PC-9 (cell line): ENCODE results near the gene CACNA1A. TPM values are rescaled to one million over a fixed set of nuclear protein-coding genes. Genes with fewer than 3 reads are reported as not detected.

Experiments used
- BruUV-seq: library from RNA; stranded (reverse); fragments of 400-500 nt; replicated peaks from 2 replicates; lab custom pipeline; 2021; lab: Mats Ljungman, UMichigan
- CTCF ChIA-PET: fragments of 300-600 bp; sonication (Branson Sonifier 250); formaldehyde crosslinking; loops from one replicate; lab custom pipeline; 2022; ENCODE audit warnings: antibody characterized with exemption; lab: Charles Lee
- POLR2A ChIA-PET: fragments of 300-600 bp; sonication (Branson Sonifier 250); formaldehyde crosslinking; loops from one replicate; lab custom pipeline; 2022; ENCODE audit warnings: antibody characterized with exemption; ENCODE audit not compliant: unreplicated experiment; lab: Charles Lee
- DNase-seq, 2 experiments: peaks; one replicate each; pipeline versions ENCODE4 v3.0.0 to v3.0.0-alpha.2; 2015 to 2022; ENCODE audit warnings: mixed read lengths in 1 of 2
- H2AFZ ChIP-seq: fragments of 200-600 bp; sonication (generic); 2 replicates; pipeline ENCODE4 v1.8.1; 2017; ENCODE audit warnings: antibody characterized with exemption
- H3F3A ChIP-seq: fragments of 200-600 bp; sonication (generic); 2 replicates; pipeline ENCODE4 v1.8.1; 2017; ENCODE audit warnings: antibody characterized with exemption, mild to moderate bottlenecking, low read depth; ENCODE audit not compliant: insufficient read depth
- H3K27ac ChIP-seq: fragments of 200-600 bp; sonication (generic); 2 replicates; pipeline ENCODE4 v1.6.1; 2016; ENCODE audit warnings: mixed run types
- H3K27me3 ChIP-seq: fragments of 200-600 bp; sonication (generic); 2 replicates; pipeline ENCODE4 v1.6.1; 2016; ENCODE audit warnings: low read depth, mixed run types; ENCODE audit not compliant: insufficient read depth
- H3K36me3 ChIP-seq: fragments of 200-600 bp; sonication (generic); 2 replicates; pipeline ENCODE4 v1.6.1; 2016; ENCODE audit warnings: low read depth, mixed run types
- H3K4me1 ChIP-seq: fragments of 200-600 bp; sonication (generic); replicated peaks from 2 replicates; pipeline ENCODE4 v1.6.1; 2016; ENCODE audit warnings: mixed run types; ENCODE audit not compliant: insufficient read depth
- H3K4me2 ChIP-seq: fragments of 200-600 bp; sonication (generic); 2 replicates; pipeline ENCODE4 v1.6.1; 2017; ENCODE audit warnings: mixed run types
- H3K4me3 ChIP-seq: fragments of 200-600 bp; sonication (generic); 2 replicates; pipeline ENCODE4 v1.6.1; 2016; ENCODE audit warnings: mixed run types
- H3K79me2 ChIP-seq: fragments of 200-600 bp; sonication (generic); 2 replicates; pipeline ENCODE4 v1.6.1; 2017; ENCODE audit warnings: low read depth, mixed run types
- H3K9me2 ChIP-seq: fragments of 200-600 bp; sonication (generic); 2 replicates; pipeline ENCODE4 v1.8.1; 2017; ENCODE audit warnings: mild to moderate bottlenecking; ENCODE audit not compliant: insufficient read depth
- H3K9me3 ChIP-seq: fragments of 200-600 bp; sonication (generic); 2 replicates; pipeline ENCODE4 v1.8.1; 2016; ENCODE audit warnings: low read depth; ENCODE audit not compliant: insufficient read depth
- H4K20me1 ChIP-seq: fragments of 200-600 bp; sonication (generic); 2 replicates; pipeline ENCODE4 v1.8.1; 2017; ENCODE audit not compliant: insufficient read depth
- EZH2 ChIP-seq: fragments of 200-600 bp; sonication (generic); IDR thresholded peaks from 2 replicates; pipeline ENCODE4 v1.8.0; 2017; ENCODE audit warnings: antibody characterized with exemption, low read depth
- intact Hi-C: fragments of 100-400 bp; cut with micrococcal nuclease; formaldehyde crosslinking; loops from one replicate; pipeline ENCODE4 v1.10.0; 2022; ENCODE audit not compliant: unreplicated experiment
- total RNA-seq: library from RNA; stranded (reverse); gene quantifications from 2 replicates; pipeline ENCODE4 v1.2.3, GENCODE V29; 2021
- TF ChIP-seq, protein P1 (sequence below): fragments of 200-600 bp; sonication (generic); conservative IDR thresholded peaks from 2 replicates; pipeline ENCODE4 v1.6.1; 2017; ENCODE audit warnings: mixed run types, antibody characterized with exemption, mild to moderate bottlenecking, moderate library complexity

Gene CACNA1A
- total RNA-seq, 1 experiment from 2014 or later = 0.35 TPM

DNA sequence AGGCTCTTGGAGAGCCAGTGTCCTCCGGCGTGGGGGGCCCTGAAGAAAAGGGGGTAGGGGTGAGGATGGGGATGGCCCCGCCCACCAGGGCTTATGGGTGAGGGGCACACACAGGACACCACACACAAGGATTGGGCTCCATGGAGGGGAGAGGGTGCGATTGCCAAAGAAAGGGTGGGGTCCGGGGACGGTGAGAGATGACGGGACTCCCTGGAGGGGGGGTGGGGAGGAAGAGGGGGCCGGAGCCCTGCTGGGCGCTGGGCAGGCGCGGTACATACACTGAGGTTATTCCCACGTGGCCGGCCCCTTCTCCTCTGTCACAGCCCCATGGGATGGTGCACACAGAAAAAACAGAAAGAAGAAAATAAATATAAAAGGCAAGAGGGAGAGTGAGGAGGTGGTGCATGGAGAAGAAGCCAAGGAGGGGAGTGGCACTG is 295.9 kb downstream of the CACNA1A start:
- Histone ChIP-seq H3K9me3 (no peaks in the 10 kb centered on the region), H3K9me2 (no peaks in the 10 kb centered on the region), H2AFZ (no peak overlapping the region), H3K4me1 (no peaks in the 10 kb centered on the region; the same call in 1 of the 2 replicates), H3F3A (peaks cover 8% of the 10 kb centered on the region; the same call in 1 of the 2 replicates), H4K20me1 (no peaks in the 10 kb centered on the region), H3K27ac (no peak overlapping the region), H3K36me3 (no peaks in the 10 kb centered on the region), H3K27me3 (no peaks in the 10 kb centered on the region), H3K4me2 (no peak overlapping the region), H3K79me2 (no peaks in the 10 kb centered on the region), H3K4me3 (no peak overlapping the region)
- TF ChIP-seq EZH2 = no peak
- TF ChIP-seq, protein P1, sequence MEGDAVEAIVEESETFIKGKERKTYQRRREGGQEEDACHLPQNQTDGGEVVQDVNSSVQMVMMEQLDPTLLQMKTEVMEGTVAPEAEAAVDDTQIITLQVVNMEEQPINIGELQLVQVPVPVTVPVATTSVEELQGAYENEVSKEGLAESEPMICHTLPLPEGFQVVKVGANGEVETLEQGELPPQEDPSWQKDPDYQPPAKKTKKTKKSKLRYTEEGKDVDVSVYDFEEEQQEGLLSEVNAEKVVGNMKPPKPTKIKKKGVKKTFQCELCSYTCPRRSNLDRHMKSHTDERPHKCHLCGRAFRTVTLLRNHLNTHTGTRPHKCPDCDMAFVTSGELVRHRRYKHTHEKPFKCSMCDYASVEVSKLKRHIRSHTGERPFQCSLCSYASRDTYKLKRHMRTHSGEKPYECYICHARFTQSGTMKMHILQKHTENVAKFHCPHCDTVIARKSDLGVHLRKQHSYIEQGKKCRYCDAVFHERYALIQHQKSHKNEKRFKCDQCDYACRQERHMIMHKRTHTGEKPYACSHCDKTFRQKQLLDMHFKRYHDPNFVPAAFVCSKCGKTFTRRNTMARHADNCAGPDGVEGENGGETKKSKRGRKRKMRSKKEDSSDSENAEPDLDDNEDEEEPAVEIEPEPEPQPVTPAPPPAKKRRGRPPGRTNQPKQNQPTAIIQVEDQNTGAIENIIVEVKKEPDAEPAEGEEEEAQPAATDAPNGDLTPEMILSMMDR = no peak
- BruUV-seq = no TSS peak
- ChIA-PET POLR2A (no interaction called here), CTCF (interaction anchor here (0.7 kb wide), 2 partner anchors 50 to 601 kb away, joined by 3 read pairs; no protein-coding TSS in a partner anchor)
- no peak for DNase-seq
- intact Hi-C loops = no loop called here

DNA sequence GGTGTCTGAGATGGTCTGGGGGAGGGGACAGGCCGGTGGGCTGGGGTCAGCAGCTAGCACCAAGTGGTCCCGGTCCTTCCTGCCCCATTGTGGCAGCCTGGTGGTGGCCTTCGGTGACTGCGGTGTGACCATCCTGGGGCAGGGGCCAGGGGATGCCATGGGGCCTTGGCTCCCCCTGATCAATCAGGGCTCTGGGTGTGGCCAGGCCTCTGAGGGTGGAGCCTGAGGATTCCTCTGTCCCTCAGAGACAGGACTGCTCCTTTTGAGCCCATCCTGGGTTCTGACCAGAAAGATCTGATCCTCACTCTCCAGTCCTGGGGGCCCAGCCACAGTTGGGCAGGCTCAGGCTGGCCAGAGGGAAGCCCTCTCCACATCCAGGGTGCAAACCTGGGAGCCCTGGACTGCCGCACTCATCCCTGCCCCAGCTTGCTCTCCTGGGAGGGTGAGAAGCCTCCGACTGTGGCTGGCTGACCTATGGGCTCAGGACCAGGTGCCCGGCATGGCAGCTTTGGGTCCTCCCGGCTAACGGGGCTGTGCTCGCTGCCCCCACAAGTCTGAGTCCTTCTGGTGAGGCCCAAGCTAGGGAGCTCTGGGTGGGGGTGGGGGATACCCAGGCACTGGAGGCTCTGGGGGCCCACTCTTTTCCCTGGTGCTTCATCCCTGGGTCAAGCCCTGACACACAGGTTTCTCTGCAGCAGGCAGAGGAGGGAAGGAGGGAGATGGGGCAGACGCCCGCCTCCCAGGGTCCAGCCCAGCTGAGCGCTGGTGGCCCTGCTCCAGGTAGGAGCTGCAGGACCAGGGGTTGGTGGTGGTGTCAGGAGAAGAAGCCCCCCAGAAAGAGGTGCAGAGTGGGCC is 296.6 kb downstream of the CACNA1A start:
- Histone ChIP-seq H3K27me3 (no peaks in the 10 kb centered on the region), H3K4me2 (no peak overlapping the region), H2AFZ (no peak overlapping the region), H3K9me3 (no peaks in the 10 kb centered on the region), H3F3A (peaks cover 10% of the 10 kb centered on the region; the same call in 1 of the 2 replicates), H4K20me1 (no peaks in the 10 kb centered on the region), H3K9me2 (no peaks in the 10 kb centered on the region), H3K4me3 (no peak overlapping the region), H3K79me2 (no peaks in the 10 kb centered on the region), H3K27ac (no peak overlapping the region), H3K4me1 (no peaks in the 10 kb centered on the region; the same call in 1 of the 2 replicates), H3K36me3 (no peaks in the 10 kb centered on the region)
- no TSS peak for BruUV-seq
- ChIA-PET POLR2A (no interaction called here), CTCF (interaction anchor here (0.7 kb wide), 2 partner anchors 51 to 602 kb away, joined by 3 read pairs; no protein-coding TSS in a partner anchor)
- intact Hi-C loops = no loop called here
- no peak for TF ChIP-seq EZH2
- TF ChIP-seq, protein P1 = no peak
- DNase-seq = no peak

DNA sequence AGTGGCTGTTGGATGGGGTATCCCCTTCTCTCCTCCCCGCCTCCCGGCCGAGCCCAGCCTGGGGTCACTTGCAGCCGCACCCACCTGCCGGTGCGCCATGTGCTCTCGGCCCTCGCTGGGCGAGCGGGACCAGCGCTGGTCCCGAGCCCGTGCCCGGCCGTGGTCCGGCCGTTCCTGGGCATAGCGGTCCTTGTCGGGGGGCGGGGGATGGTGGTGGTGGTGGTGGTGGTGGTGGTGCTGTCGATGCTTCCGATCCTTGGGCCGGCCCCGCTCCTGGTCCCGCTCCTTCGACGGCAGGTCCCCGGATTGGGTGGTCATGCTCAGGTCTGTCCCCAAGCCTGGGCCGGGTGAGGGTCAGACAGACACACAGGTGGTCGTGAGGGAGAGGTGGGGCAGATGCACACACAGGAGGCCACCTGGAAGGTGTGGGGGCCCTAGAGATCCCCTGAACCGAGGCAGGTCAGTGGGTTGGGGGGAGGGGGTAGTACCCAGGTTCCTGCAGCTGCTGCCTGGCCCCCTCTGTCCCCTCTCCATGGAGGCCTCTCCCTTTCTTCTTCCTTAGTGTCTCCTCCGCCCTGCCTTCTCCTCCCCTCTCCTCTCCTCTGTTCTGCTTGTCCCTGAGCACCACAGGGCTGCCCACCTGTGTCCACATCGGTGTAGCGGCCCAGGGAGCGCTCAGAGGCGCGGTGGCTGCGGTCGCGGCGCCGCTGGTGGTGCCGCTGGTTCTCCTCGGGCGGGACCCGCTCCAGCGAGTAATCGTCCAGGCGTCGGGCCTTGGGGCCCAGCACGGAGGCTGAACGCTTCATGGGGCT is 297.4 kb downstream of the CACNA1A start:
- ChIA-PET POLR2A (no interaction called here), CTCF (no interaction called here)
- intact Hi-C loops = no loop called here
- Histone ChIP-seq H3K27ac (no peak overlapping the region), H2AFZ (no peak overlapping the region), H3K36me3 (no peaks in the 10 kb centered on the region), H3K4me3 (no peak overlapping the region), H3F3A (peaks cover 10% of the 10 kb centered on the region; the same call in 1 of the 2 replicates), H4K20me1 (no peaks in the 10 kb centered on the region), H3K79me2 (no peaks in the 10 kb centered on the region), H3K27me3 (no peaks in the 10 kb centered on the region), H3K4me2 (no peak overlapping the region), H3K4me1 (no peaks in the 10 kb centered on the region; the same call in 1 of the 2 replicates), H3K9me3 (no peaks in the 10 kb centered on the region), H3K9me2 (no peaks in the 10 kb centered on the region)
- BruUV-seq = no TSS peak
- TF ChIP-seq, protein P1 = no peak
- no peak for TF ChIP-seq EZH2
- no peak for DNase-seq
